Measurements from ENCODE around the gene ITSN2. TPM values are rescaled to one million over a fixed set of nuclear protein-coding genes. Genes with fewer than 3 reads are reported as not detected.

Gene ITSN2
- polyA plus RNA-seq, 1 donor from 2014 or later, result 10.6 TPM

DNA sequence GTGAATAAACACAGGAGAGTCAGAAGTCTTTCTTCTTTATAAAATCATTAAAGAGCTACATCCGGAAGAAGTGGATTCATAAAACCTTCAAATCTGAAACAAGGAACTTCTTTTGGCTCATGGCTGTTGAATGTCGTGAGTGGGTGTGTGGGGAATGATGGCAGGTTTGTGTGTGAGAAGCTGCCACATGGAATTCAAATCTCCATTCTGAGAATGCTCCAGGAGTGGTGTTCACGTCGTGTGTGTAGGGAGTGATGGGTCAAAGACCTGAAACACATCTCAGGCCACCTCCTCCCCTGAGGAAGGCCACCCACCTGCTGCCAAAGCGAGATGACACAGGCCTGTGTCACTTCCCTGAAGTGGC, 156.6 kb downstream of the ITSN2 start:
- no peak overlapping the region for H2AFZ ChIP-seq (ENCODE audit: low read depth, low read length)
- no peaks in the 10 kb centered on the region for H3F3A ChIP-seq (ENCODE audit: insufficient read depth, low read length, poor library complexity, severe bottlenecking)
- H3K9me2 ChIP-seq (ENCODE audit: insufficient read depth, low read length), result no peaks in the 10 kb centered on the region
- H3K36me3 ChIP-seq (ENCODE audit: insufficient read depth, low read length), result no peaks in the 10 kb centered on the region
- no peaks in the 10 kb centered on the region for H3K79me2 ChIP-seq (replicated peaks; ENCODE audit: insufficient read depth, low read length)
- no peaks in the 10 kb centered on the region for H3K27me3 ChIP-seq (ENCODE audit: insufficient read depth, low read depth, low read length)
- no peak overlapping the region for H3K4me2 ChIP-seq (ENCODE audit: low read length)
- no peaks in the 10 kb centered on the region for H3K9me3 ChIP-seq (ENCODE audit: low read length)
- TF ChIP-seq EP300 (conservative IDR thresholded peaks at IDR 0.05; ENCODE audit: poor library complexity, severe bottlenecking) (no peak), EZH2 (IDR thresholded peaks at IDR 0.05; ENCODE audit: borderline replicate concordance, insufficient read depth, low read length, poor library complexity, severe bottlenecking) (no peak), MXI1 (conservative IDR thresholded peaks at IDR 0.05; ENCODE audit: poor library complexity, severe bottlenecking) (no peak), RAD21 (conservative IDR thresholded peaks at IDR 0.05) (no peak), POLR2AphosphoS5 (IDR thresholded peaks at IDR 0.05) (no peak), TAF1 (IDR thresholded peaks at IDR 0.05; ENCODE audit: low read depth) (no peak), SMC3 (conservative IDR thresholded peaks at IDR 0.05; ENCODE audit: poor library complexity) (no peak)
- TF ChIP-seq, protein P1, sequence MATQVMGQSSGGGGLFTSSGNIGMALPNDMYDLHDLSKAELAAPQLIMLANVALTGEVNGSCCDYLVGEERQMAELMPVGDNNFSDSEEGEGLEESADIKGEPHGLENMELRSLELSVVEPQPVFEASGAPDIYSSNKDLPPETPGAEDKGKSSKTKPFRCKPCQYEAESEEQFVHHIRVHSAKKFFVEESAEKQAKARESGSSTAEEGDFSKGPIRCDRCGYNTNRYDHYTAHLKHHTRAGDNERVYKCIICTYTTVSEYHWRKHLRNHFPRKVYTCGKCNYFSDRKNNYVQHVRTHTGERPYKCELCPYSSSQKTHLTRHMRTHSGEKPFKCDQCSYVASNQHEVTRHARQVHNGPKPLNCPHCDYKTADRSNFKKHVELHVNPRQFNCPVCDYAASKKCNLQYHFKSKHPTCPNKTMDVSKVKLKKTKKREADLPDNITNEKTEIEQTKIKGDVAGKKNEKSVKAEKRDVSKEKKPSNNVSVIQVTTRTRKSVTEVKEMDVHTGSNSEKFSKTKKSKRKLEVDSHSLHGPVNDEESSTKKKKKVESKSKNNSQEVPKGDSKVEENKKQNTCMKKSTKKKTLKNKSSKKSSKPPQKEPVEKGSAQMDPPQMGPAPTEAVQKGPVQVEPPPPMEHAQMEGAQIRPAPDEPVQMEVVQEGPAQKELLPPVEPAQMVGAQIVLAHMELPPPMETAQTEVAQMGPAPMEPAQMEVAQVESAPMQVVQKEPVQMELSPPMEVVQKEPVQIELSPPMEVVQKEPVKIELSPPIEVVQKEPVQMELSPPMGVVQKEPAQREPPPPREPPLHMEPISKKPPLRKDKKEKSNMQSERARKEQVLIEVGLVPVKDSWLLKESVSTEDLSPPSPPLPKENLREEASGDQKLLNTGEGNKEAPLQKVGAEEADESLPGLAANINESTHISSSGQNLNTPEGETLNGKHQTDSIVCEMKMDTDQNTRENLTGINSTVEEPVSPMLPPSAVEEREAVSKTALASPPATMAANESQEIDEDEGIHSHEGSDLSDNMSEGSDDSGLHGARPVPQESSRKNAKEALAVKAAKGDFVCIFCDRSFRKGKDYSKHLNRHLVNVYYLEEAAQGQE (IDR thresholded peaks at IDR 0.05; ENCODE audit: borderline replicate concordance), result no peak
- TF ChIP-seq, protein P2, sequence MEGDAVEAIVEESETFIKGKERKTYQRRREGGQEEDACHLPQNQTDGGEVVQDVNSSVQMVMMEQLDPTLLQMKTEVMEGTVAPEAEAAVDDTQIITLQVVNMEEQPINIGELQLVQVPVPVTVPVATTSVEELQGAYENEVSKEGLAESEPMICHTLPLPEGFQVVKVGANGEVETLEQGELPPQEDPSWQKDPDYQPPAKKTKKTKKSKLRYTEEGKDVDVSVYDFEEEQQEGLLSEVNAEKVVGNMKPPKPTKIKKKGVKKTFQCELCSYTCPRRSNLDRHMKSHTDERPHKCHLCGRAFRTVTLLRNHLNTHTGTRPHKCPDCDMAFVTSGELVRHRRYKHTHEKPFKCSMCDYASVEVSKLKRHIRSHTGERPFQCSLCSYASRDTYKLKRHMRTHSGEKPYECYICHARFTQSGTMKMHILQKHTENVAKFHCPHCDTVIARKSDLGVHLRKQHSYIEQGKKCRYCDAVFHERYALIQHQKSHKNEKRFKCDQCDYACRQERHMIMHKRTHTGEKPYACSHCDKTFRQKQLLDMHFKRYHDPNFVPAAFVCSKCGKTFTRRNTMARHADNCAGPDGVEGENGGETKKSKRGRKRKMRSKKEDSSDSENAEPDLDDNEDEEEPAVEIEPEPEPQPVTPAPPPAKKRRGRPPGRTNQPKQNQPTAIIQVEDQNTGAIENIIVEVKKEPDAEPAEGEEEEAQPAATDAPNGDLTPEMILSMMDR (IDR thresholded peaks at IDR 0.05; ENCODE audit: poor library complexity, severe bottlenecking), result no peak
- H3K9ac ChIP-seq (ENCODE audit: low read length), result no peak overlapping the region
- H3K4me3 ChIP-seq (ENCODE audit: low read length), result no peak overlapping the region
- no peak overlapping the region for H3K27ac ChIP-seq (ENCODE audit: low read length)
- H4K20me1 ChIP-seq (ENCODE audit: insufficient read depth), result no peaks in the 10 kb centered on the region

DNA sequence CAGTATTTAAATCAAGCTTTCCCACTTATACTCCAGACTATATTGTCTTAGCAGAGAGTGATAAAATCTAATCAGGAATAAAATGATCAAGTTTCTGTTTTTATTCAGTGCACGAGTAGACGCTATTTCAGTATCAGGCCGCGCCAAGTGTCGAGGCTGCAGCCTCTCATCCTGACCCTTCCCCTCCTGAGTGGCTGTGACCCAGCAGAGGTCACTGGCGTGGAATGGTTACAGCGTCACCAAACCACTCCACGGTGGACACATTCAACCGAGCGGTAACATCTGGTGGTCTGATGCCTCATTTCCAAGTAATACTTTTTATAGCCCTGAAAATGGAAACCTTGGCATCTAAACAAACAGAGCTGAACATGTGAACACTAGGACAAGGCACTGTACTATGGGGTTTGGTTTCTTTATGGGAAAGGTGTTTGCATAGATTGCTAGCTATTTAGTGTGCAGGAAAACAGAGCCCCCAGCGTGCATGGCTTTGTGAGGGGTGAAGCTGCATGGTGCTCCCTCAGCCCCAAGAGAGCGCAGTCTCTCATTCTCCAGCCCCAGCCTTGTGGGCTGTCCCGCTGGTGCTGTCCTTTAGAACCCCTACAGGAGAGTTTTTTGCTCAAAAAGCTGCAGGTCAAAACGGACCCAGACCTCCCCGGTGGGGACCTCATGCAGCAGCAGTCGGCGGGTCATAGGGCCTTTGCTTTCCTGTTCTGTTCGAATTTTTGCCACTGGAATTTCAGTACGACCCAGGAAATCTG, 157.1 kb downstream of the ITSN2 start:
- Histone ChIP-seq H3K36me3 (ENCODE audit: insufficient read depth, low read length) (no peaks in the 10 kb centered on the region), H3K9me2 (ENCODE audit: insufficient read depth, low read length) (no peaks in the 10 kb centered on the region), H3K9me3 (ENCODE audit: low read length) (no peaks in the 10 kb centered on the region), H3K9ac (ENCODE audit: low read length) (no peak overlapping the region), H3F3A (ENCODE audit: insufficient read depth, low read length, poor library complexity, severe bottlenecking) (no peaks in the 10 kb centered on the region), H4K20me1 (ENCODE audit: insufficient read depth) (no peaks in the 10 kb centered on the region), H3K27me3 (ENCODE audit: insufficient read depth, low read depth, low read length) (no peaks in the 10 kb centered on the region), H3K27ac (ENCODE audit: low read length) (no peak overlapping the region), H3K79me2 (replicated peaks; ENCODE audit: insufficient read depth, low read length) (no peaks in the 10 kb centered on the region), H3K4me3 (ENCODE audit: low read length) (no peak overlapping the region), H3K4me2 (ENCODE audit: low read length) (no peak overlapping the region), H2AFZ (ENCODE audit: low read depth, low read length) (no peak overlapping the region)
- TF ChIP-seq POLR2AphosphoS5 (IDR thresholded peaks at IDR 0.05) (no peak), SMC3 (conservative IDR thresholded peaks at IDR 0.05; ENCODE audit: poor library complexity) (no peak), EP300 (conservative IDR thresholded peaks at IDR 0.05; ENCODE audit: poor library complexity, severe bottlenecking) (no peak), MXI1 (conservative IDR thresholded peaks at IDR 0.05; ENCODE audit: poor library complexity, severe bottlenecking) (no peak), EZH2 (IDR thresholded peaks at IDR 0.05; ENCODE audit: borderline replicate concordance, insufficient read depth, low read length, poor library complexity, severe bottlenecking) (no peak)
- TF ChIP-seq, protein P2 (IDR thresholded peaks at IDR 0.05; ENCODE audit: poor library complexity, severe bottlenecking), result no peak
- TF ChIP-seq, protein P1 (IDR thresholded peaks at IDR 0.05; ENCODE audit: borderline replicate concordance), result no peak
